HEK293 (cell line): Measurements from ENCODE around the gene BBLN.

Source experiments
- CTCF ChIA-PET: fragments of 350-600 bp; formaldehyde crosslinking; extraction: SDS; loops from one replicate; lab custom pipeline; 2021; ENCODE audit warnings: antibody characterized with exemption; lab: Yijun Ruan, JAX
- POLR2A ChIA-PET: fragments of 300-600 bp; formaldehyde crosslinking; extraction: SDS; loops from one replicate; lab custom pipeline; 2020; ENCODE audit warnings: antibody characterized with exemption, inconsistent platforms; lab: Yijun Ruan, JAX
- H3K27ac ChIP-seq: fragments of 200-500 bp; sonication (Bioruptor generic); 2 replicates; pipeline ENCODE4 v1.5.1; 2014; ENCODE audit warnings: low read depth, low read length, control low read depth, inconsistent platforms; ENCODE audit errors: extremely low read depth
- H3K36me3 ChIP-seq, 2 experiments: fragments of 200-500 bp in 1 of 2; sonication (Bioruptor generic) in 1 of 2; 1 replicate in 1 of 2; 2 replicates in 1 of 2; pipeline ENCODE4 v1.5.1; 2014 to 2017; ENCODE audit warnings: inconsistent platforms in 2 of 2, low read length in 2 of 2; ENCODE audit not compliant: control insufficient read depth in 2 of 2, insufficient read depth in 1 of 2
- H3K4me1 ChIP-seq: fragments of 200-500 bp; sonication (Bioruptor generic); 2 replicates; pipeline ENCODE4 v1.5.1; 2014; ENCODE audit warnings: mild to moderate bottlenecking, low read length, inconsistent platforms; ENCODE audit not compliant: control insufficient read depth, insufficient read depth
- H3K4me3 ChIP-seq: 2 replicates; pipeline ENCODE4 v1.5.1; 2011; ENCODE audit warnings: low read depth, mild to moderate bottlenecking, control low read depth, low read length, moderate library complexity
- H3K9me3 ChIP-seq: fragments of 200-500 bp; sonication (Bioruptor generic); 2 replicates; pipeline ENCODE4 v1.5.1; 2014; ENCODE audit warnings: low read depth, low read length, inconsistent platforms; ENCODE audit not compliant: control insufficient read depth, insufficient read depth
- GLI2 ChIP-seq: fragments of 450-650 bp; formaldehyde crosslinking; IDR thresholded peaks from 2 replicates; pipeline ENCODE4; 2017; ENCODE audit warnings: missing biosample characterization, missing genetic modification characterization, low read depth, borderline replicate concordance
- HOXA7 ChIP-seq: sonication (generic); formaldehyde crosslinking; IDR thresholded peaks from 2 replicates; pipeline ENCODE4 v1.8.1; 2022; ENCODE audit warnings: missing genetic modification reagents, borderline replicate concordance
- ZBTB1 ChIP-seq: fragments of 450-650 bp; formaldehyde crosslinking; IDR thresholded peaks from 2 replicates; pipeline ENCODE4 v1.5.1; 2016; ENCODE audit warnings: missing biosample characterization, missing genetic modification characterization
- ZNF10 ChIP-seq: fragments of 450-650 bp; formaldehyde crosslinking; IDR thresholded peaks from 2 replicates; pipeline ENCODE4 v1.5.1; 2017; ENCODE audit warnings: missing biosample characterization, missing genetic modification characterization
- ZNF133 ChIP-seq: fragments of 450-650 bp; formaldehyde crosslinking; IDR thresholded peaks from 2 replicates; pipeline ENCODE4 v1.5.1; 2016; ENCODE audit warnings: missing biosample characterization, missing genetic modification characterization
- ZNF155 ChIP-seq: fragments of 450-650 bp; formaldehyde crosslinking; IDR thresholded peaks from 2 replicates; pipeline ENCODE4 v1.5.1; 2016; ENCODE audit warnings: missing biosample characterization, missing genetic modification characterization
- ZNF174 ChIP-seq: fragments of 450-650 bp; formaldehyde crosslinking; IDR thresholded peaks from 2 replicates; pipeline ENCODE4 v1.5.0; 2017; ENCODE audit warnings: missing biosample characterization, mild to moderate bottlenecking, missing genetic modification characterization
- ZNF266 ChIP-seq: fragments of 450-650 bp; formaldehyde crosslinking; IDR thresholded peaks from 2 replicates; pipeline ENCODE4 v1.5.1; 2016; ENCODE audit warnings: missing biosample characterization, missing genetic modification characterization, low read depth
- ZNF302 ChIP-seq: fragments of 450-650 bp; formaldehyde crosslinking; IDR thresholded peaks from 2 replicates; pipeline ENCODE4 v1.5.1; 2016; ENCODE audit warnings: missing biosample characterization, missing genetic modification characterization, low read depth
- ZNF394 ChIP-seq: fragments of 450-650 bp; formaldehyde crosslinking; IDR thresholded peaks from 2 replicates; pipeline ENCODE4 v1.5.1; 2016; ENCODE audit warnings: missing biosample characterization, missing genetic modification characterization, mild to moderate bottlenecking, moderate library complexity, borderline replicate concordance
- ZNF426 ChIP-seq: fragments of 450-650 bp; formaldehyde crosslinking; IDR thresholded peaks from 2 replicates; pipeline ENCODE4 v1.5.1; 2017; ENCODE audit warnings: missing biosample characterization, missing genetic modification characterization, mild to moderate bottlenecking, inconsistent platforms, moderate library complexity
- ZNF558 ChIP-seq: fragments of 450-650 bp; formaldehyde crosslinking; IDR thresholded peaks from 2 replicates; pipeline ENCODE4 v1.5.1; 2016; ENCODE audit warnings: missing biosample characterization, missing genetic modification characterization
- ZNF560 ChIP-seq: fragments of 450-650 bp; formaldehyde crosslinking; IDR thresholded peaks from 2 replicates; pipeline ENCODE4 v1.5.1; 2017; ENCODE audit warnings: missing biosample characterization, missing genetic modification characterization, borderline replicate concordance
- ZNF561 ChIP-seq: fragments of 450-650 bp; IDR thresholded peaks from 2 replicates; pipeline ENCODE4 v1.5.1; 2018; ENCODE audit warnings: missing biosample characterization, missing genetic modification characterization, borderline replicate concordance
- ZNF654 ChIP-seq: fragments of 450-650 bp; formaldehyde crosslinking; IDR thresholded peaks from 2 replicates; pipeline ENCODE4 v1.5.1; 2016; ENCODE audit warnings: low read depth, missing biosample characterization, missing genetic modification characterization
- ZNF768 ChIP-seq: fragments of 450-650 bp; formaldehyde crosslinking; IDR thresholded peaks from 2 replicates; pipeline ENCODE4 v1.5.1; 2018; ENCODE audit warnings: missing biosample characterization, mild to moderate bottlenecking, missing genetic modification characterization
- ZNF830 ChIP-seq: fragments of 450-650 bp; IDR thresholded peaks from 2 replicates; pipeline ENCODE4 v1.5.0; 2018; ENCODE audit warnings: missing biosample characterization, missing genetic modification characterization, low read depth, mild to moderate bottlenecking, moderate library complexity
- TF ChIP-seq, protein P1 (sequence below): fragments of 450-650 bp; formaldehyde crosslinking; IDR thresholded peaks from 2 replicates; pipeline ENCODE4 v1.5.1; 2017; ENCODE audit warnings: missing biosample characterization, missing genetic modification characterization
- TF ChIP-seq, protein P2 (sequence below): fragments of 450-650 bp; formaldehyde crosslinking; IDR thresholded peaks from 2 replicates; pipeline ENCODE4 v1.5.1; 2016; ENCODE audit warnings: missing biosample characterization, missing genetic modification characterization
- TF ChIP-seq, protein P3 (sequence below): fragments of 450-650 bp; formaldehyde crosslinking; IDR thresholded peaks from 2 replicates; pipeline ENCODE4 v1.5.1; 2016; ENCODE audit warnings: missing biosample characterization, missing genetic modification characterization

BBLN gene

DNA sequence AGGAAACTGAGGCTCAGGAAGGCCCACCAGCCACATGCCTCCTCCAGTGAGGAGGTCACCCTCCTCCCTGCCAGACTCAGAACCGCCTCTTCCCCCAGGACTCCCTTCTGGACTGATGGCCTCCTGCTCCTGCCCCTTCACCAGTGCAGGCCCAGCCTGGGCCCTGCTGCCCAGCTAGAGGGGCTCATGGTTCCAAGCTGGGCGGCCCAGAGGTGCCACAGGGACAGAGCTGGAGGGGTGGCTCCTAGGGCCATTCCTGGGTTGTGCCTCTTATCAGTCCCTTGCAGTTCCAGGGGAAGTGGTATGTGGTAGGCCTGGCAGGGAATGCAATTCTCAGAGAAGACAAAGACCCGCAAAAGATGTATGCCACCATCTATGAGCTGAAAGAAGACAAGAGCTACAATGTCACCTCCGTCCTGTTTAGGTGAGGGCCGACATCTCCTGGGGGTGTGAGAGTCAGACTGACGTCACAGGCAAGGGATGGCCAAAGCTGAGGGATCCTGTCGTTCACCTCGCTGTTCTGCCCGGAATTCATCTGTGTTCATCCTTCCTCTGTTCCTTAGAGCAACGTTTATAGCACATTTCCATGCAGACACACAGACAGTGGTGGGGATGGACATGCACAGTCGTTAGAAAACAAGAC lies 10.0 kb upstream of the BBLN start:
- Histone ChIP-seq H3K9me3 (no peaks in the 10 kb centered on the region), H3K4me1 (no peaks in the 10 kb centered on the region), H3K27ac (no peak overlapping the region), H3K4me3 (no peak overlapping the region), H3K36me3 (no peaks in the 10 kb centered on the region)
- CTCF ChIA-PET, result interaction anchor here (0.7 to 2.2 kb wide), 9 partner anchors 9 to 270 kb away, joined by 3 to 9 read pairs (median 3); partner anchors contain the start of genes CERCAM and DNM1
- TF ChIP-seq ZNF394 (tag by site-specific recombination), result no peak
- TF ChIP-seq, protein P1, sequence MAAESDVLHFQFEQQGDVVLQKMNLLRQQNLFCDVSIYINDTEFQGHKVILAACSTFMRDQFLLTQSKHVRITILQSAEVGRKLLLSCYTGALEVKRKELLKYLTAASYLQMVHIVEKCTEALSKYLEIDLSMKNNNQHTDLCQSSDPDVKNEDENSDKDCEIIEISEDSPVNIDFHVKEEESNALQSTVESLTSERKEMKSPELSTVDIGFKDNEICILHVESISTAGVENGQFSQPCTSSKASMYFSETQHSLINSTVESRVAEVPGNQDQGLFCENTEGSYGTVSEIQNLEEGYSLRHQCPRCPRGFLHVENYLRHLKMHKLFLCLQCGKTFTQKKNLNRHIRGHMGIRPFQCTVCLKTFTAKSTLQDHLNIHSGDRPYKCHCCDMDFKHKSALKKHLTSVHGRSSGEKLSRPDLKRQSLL (tag by site-specific recombination), result no peak
- TF ChIP-seq ZNF10 (tag by site-specific recombination), result no peak
- no peak for TF ChIP-seq ZBTB1 (tag by site-specific recombination)
- no peak for TF ChIP-seq HOXA7
- no peak for TF ChIP-seq ZNF266
- TF ChIP-seq ZNF174 (tag by site-specific recombination), result no peak
- TF ChIP-seq, protein P2, sequence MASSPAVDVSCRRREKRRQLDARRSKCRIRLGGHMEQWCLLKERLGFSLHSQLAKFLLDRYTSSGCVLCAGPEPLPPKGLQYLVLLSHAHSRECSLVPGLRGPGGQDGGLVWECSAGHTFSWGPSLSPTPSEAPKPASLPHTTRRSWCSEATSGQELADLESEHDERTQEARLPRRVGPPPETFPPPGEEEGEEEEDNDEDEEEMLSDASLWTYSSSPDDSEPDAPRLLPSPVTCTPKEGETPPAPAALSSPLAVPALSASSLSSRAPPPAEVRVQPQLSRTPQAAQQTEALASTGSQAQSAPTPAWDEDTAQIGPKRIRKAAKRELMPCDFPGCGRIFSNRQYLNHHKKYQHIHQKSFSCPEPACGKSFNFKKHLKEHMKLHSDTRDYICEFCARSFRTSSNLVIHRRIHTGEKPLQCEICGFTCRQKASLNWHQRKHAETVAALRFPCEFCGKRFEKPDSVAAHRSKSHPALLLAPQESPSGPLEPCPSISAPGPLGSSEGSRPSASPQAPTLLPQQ (tag by site-specific recombination), result no peak
- no peak for TF ChIP-seq ZNF558 (tag by site-specific recombination)
- TF ChIP-seq ZNF654 (tag by site-specific recombination), result no peak
- TF ChIP-seq ZNF768 (tag by site-specific recombination), result no peak
- no peak for TF ChIP-seq GLI2
- no peak for TF ChIP-seq ZNF561
- TF ChIP-seq ZNF560 (tag by site-specific recombination), result no peak
- TF ChIP-seq ZNF155 (tag by site-specific recombination), result no peak
- no peak for TF ChIP-seq ZNF426 (tag by site-specific recombination)
- TF ChIP-seq, protein P3, sequence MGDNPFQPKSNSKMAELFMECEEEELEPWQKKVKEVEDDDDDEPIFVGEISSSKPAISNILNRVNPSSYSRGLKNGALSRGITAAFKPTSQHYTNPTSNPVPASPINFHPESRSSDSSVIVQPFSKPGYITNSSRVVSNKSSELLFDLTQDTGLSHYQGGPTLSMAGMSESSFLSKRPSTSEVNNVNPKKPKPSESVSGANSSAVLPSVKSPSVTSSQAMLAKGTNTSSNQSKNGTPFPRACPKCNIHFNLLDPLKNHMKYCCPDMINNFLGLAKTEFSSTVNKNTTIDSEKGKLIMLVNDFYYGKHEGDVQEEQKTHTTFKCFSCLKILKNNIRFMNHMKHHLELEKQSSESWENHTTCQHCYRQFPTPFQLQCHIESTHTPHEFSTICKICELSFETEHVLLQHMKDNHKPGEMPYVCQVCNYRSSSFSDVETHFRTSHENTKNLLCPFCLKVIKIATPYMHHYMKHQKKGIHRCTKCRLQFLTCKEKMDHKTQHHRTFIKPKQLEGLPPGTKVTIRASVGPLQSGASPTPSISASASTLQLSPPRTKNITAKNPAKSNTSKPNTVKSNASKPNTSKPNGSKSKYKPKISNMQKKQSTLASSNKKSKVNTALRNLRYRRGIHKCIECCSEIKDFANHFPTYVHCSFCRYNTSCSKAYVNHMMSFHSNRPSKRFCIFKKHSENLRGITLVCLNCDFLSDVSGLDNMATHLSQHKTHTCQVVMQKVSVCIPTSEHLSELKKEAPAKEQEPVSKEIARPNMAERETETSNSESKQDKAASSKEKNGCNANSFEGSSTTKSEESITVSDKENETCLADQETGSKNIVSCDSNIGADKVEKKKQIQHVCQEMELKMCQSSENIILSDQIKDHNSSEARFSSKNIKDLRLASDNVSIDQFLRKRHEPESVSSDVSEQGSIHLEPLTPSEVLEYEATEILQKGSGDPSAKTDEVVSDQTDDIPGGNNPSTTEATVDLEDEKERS (tag by site-specific recombination), result no peak
- no peak for TF ChIP-seq ZNF830 (tag by site-specific recombination)
- no peak for TF ChIP-seq ZNF302 (tag by site-specific recombination)
- TF ChIP-seq ZNF133 (tag by site-specific recombination), result no peak
- POLR2A ChIA-PET, result interaction anchor here (0.6 to 2.4 kb wide), 3 partner anchors 8 to 236 kb away, joined by 3 to 9 read pairs (median 4); partner anchors contain the start of gene BBLN
